ENCODE data around the gene TROAP. TPM values are rescaled to one million over a fixed set of nuclear protein-coding genes. Genes with fewer than 3 reads are reported as not detected.
"Not testable (repeated sequence)": the region's sequence is repeated elsewhere in the genome, so short reads cannot be mapped to it uniquely, and the experiment has no call there.

TROAP gene
- total RNA-seq, 1 experiment from 2014 or later: 39.1 TPM

- in situ Hi-C loops (cut with HindIII; ENCODE audit: low sequenced_read_pairs): loop anchor here (25.0 kb wide), 1 partner anchor 154 kb away; no protein-coding TSS in a partner anchor
- peak; percentile 79 for DNase-seq (ENCODE audit: low spot score)
Measured at GRCh38 chr12:49358483-49359141, 35.6 kb downstream of the TROAP start.

GRCh38 chr12:49359671-49360070 lies 36.6 kb downstream of the TROAP start:
- in situ Hi-C loops (cut with HindIII; ENCODE audit: low sequenced_read_pairs): loop anchor here (25.0 kb wide), 1 partner anchor 153 kb away; no protein-coding TSS in a partner anchor

GRCh38 chr12:49362077-49362476 lies 39.0 kb downstream of the TROAP start:
- DNase-seq (ENCODE audit: low spot score): no peak

More at GRCh38 chr12:49359671-49360070, 36.6 kb downstream of the TROAP start:
- no peak for DNase-seq (ENCODE audit: low spot score)

GRCh38 chr12:49364989-49365388 lies 41.9 kb downstream of the TROAP start:
- DNase-seq (ENCODE audit: low spot score): no peak
- in situ Hi-C loops (cut with HindIII; ENCODE audit: low sequenced_read_pairs): loop anchor here (25.0 kb wide), 1 partner anchor 147 kb away; no protein-coding TSS in a partner anchor

More at GRCh38 chr12:49362077-49362476, 39.0 kb downstream of the TROAP start:
- in situ Hi-C loops (cut with HindIII; ENCODE audit: low sequenced_read_pairs): loop anchor here (25.0 kb wide), 1 partner anchor 150 kb away; no protein-coding TSS in a partner anchor

GRCh38 chr12:49365542-49365941 lies 42.5 kb downstream of the TROAP start:
- in situ Hi-C loops (cut with HindIII; ENCODE audit: low sequenced_read_pairs): loop anchor here (25.0 kb wide), 1 partner anchor 147 kb away; no protein-coding TSS in a partner anchor

GRCh38 chr12:49366096-49366651 lies 43.1 kb downstream of the TROAP start:
- DNase-seq (ENCODE audit: low spot score): no peak

More at GRCh38 chr12:49365542-49365941, 42.5 kb downstream of the TROAP start:
- DNase-seq (ENCODE audit: low spot score): no peak

GRCh38 chr12:49366652-49367380 lies 43.8 kb downstream of the TROAP start:
- peak; percentile 85 for DNase-seq (ENCODE audit: low spot score)
- in situ Hi-C loops (cut with HindIII; ENCODE audit: low sequenced_read_pairs): loop anchor here (25.0 kb wide), 1 partner anchor 145 kb away; no protein-coding TSS in a partner anchor

More at GRCh38 chr12:49366096-49366651, 43.1 kb downstream of the TROAP start:
- in situ Hi-C loops (cut with HindIII; ENCODE audit: low sequenced_read_pairs): loop anchor here (25.0 kb wide), 1 partner anchor 146 kb away; no protein-coding TSS in a partner anchor

GRCh38 chr12:49367381-49368239 lies 44.6 kb downstream of the TROAP start, which contains the start of gene SPATS2:
SPATS2 (plus strand) TSS chr12:49367462; CDS start chr12:49461013, 93,551 bp downstream.
- in situ Hi-C loops (cut with HindIII; ENCODE audit: low sequenced_read_pairs): loop anchor here (25.0 kb wide), 1 partner anchor 145 kb away; no protein-coding TSS in a partner anchor
- peak; percentile 59 for DNase-seq (ENCODE audit: low spot score)

GRCh38 chr12:49368240-49368600 lies 45.2 kb downstream of the TROAP start:
- peak; percentile 55 for DNase-seq (ENCODE audit: low spot score)
- in situ Hi-C loops (cut with HindIII; ENCODE audit: low sequenced_read_pairs): loop anchor here (25.0 kb wide), 1 partner anchor 144 kb away; no protein-coding TSS in a partner anchor

GRCh38 chr12:49369411-49370145 lies 46.5 kb downstream of the TROAP start:
- DNase-seq (ENCODE audit: low spot score): no peak
- in situ Hi-C loops (cut with HindIII; ENCODE audit: low sequenced_read_pairs): loop anchor here (25.0 kb wide), 1 partner anchor 143 kb away; no protein-coding TSS in a partner anchor

- DNase-seq (ENCODE audit: low spot score): no peak
- in situ Hi-C loops (cut with HindIII; ENCODE audit: low sequenced_read_pairs): loop anchor here (25.0 kb wide), 1 partner anchor 142 kb away; no protein-coding TSS in a partner anchor
Measured at GRCh38 chr12:49370539-49370938, 47.5 kb downstream of the TROAP start.

- in situ Hi-C loops (cut with HindIII; ENCODE audit: low sequenced_read_pairs): no loop called here
- no peak for DNase-seq (ENCODE audit: low spot score)
Measured at GRCh38 chr12:49375406-49375805, 52.4 kb downstream of the TROAP start.

GRCh38 chr12:49377386-49377785 lies 54.3 kb downstream of the TROAP start:
- no peak for DNase-seq (ENCODE audit: low spot score)
- in situ Hi-C loops (cut with HindIII; ENCODE audit: low sequenced_read_pairs): no loop called here

- DNase-seq (ENCODE audit: low spot score); in situ Hi-C loops (cut with HindIII; ENCODE audit: low sequenced_read_pairs): not testable (repeated sequence)
Measured at GRCh38 chr12:49380184-49380583, 57.1 kb downstream of the TROAP start.
